Mononuclear cell (primary cell): Measurements from ENCODE around the gene FAM168A. TPM values are rescaled to one million over a fixed set of nuclear protein-coding genes. Genes with fewer than 3 reads are reported as not detected.

ENCODE experiments used
- H3K27me3 ChIP-seq: 2 replicates; pipeline ENCODE4 v1.6.0; 2011; ENCODE audit warnings: low read length, control low read depth; ENCODE audit not compliant: insufficient read depth
- H3K4me1 ChIP-seq: 2 replicates; pipeline ENCODE4 v1.5.1; 2011; ENCODE audit warnings: mild to moderate bottlenecking, low read length, control low read depth; ENCODE audit not compliant: insufficient read depth
- H3K4me3 ChIP-seq: 2 replicates; pipeline ENCODE4 v1.5.1; 2011; ENCODE audit warnings: mild to moderate bottlenecking, low read length, moderate library complexity
- H3K9me3 ChIP-seq: 2 replicates; pipeline ENCODE4 v1.5.1; 2011; ENCODE audit warnings: low read depth, mild to moderate bottlenecking, control low read depth, low read length
- total RNA-seq: library from RNA; depleted of rRNA; stranded (reverse); fragments of >200 nt; gene quantifications from one replicate; pipeline ENCODE4 v1.2.3, GENCODE V29; 2012

Gene FAM168A
- total RNA-seq, 1 donor: 13.2 TPM

DNA sequence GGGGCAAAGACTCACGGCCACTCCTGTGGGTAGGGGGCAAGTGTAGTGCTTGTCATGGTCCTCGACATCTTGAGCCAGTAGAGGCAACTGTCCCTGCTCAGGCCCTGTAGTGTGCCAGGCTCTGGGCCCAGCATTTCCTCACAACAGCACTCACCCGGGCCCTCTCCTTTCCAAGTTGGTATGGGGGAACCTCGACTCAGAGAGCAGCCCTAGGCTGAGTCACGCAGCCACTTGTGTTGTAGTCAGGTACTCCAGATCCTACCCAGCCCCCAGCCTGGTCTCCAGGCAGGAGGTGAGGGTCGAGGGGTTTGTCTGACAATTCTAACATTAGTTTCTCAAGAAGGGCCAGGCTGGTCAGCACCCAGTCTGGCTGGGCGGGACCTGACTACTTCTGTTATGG is 217.6 kb downstream of the FAM168A start:
- H3K9me3 ChIP-seq: no peaks in the 10 kb centered on the region
- peaks cover 90% of the 10 kb centered on the region for H3K4me1 ChIP-seq
- H3K4me3 ChIP-seq: no peak overlapping the region
- H3K27me3 ChIP-seq: no peaks in the 10 kb centered on the region

DNA sequence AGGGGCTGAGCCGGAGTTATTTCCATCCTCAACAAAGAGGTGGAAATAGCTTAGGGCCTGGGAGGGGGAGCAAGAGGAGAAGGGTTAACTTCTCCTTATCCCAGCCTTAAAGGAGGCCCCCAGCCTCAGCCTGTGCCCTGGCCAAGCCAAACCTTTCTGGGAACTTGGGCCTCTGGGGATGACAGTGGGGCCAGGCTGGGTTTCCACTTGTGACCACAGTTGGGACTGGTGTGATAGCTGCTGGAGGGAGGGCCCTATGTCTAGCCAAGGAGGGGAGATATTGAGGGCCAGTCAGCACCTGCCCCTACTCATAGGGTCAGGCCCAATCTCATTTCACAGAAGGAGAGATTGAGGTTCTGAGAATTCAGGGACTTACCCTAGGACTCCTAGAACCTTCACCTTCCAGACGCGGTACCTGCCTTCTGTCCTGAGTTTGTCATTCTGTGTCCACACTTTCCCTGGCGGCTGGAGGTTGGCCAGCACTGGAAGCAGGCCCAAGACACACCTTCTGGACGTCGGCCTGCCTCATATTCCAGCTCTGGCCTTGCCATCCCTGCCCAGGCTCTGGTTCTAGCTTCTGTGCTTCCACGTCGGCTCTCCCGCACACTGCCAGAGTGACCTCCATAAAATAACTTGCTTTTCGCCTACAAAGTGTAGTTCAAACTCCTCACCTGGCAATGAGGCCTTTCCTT is 218.6 kb downstream of the FAM168A start:
- H3K9me3 ChIP-seq: no peaks in the 10 kb centered on the region
- H3K4me3 ChIP-seq: no peak overlapping the region
- H3K27me3 ChIP-seq: no peaks in the 10 kb centered on the region
- peaks cover 82% of the 10 kb centered on the region for H3K4me1 ChIP-seq

DNA sequence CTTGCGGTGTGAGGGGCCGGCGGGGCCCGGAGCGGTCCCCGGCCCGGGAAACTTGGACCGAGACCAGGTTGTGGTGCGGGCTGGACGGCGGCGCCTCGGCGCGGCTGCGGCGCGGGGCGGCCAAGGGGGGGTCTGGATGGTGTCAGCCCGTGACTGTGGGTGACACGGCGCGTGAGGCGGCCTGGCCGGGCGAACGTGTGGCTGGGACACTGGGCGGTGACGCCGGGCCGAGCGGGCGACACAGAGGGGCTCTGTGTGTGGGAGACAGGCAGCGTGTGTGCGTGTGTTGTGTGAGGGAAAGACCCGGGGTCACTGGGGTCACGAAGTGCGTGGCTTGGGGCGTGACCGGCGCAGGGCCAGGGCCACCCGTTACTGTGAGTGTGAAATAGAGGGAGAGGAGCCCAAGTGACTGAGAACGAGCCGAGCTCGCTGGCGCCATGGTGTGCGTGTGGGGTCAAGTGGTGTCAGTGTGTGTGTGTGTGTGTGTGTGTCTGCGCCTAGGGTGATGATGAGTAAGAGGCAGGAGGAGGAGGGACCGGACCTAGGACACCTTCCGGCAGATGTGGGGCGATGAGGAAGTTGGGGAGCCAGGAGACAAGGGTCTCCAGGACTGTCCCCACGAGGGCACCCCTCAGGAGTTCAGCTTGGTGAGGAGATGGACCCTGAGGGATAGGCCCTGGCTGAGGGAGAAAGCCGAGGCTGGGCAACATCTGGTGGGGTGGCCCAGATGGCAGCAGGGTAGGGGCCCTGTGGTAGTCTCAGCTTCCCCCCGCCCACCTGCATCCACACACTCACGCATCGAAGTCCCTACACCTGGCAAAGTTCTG is 220.9 kb downstream of the FAM168A start:
- Histone ChIP-seq H3K27me3 (no peaks in the 10 kb centered on the region), H3K9me3 (no peaks in the 10 kb centered on the region), H3K4me1 (peaks cover 72% of the 10 kb centered on the region), H3K4me3 (peak overlapping the region; percentile 95)

DNA sequence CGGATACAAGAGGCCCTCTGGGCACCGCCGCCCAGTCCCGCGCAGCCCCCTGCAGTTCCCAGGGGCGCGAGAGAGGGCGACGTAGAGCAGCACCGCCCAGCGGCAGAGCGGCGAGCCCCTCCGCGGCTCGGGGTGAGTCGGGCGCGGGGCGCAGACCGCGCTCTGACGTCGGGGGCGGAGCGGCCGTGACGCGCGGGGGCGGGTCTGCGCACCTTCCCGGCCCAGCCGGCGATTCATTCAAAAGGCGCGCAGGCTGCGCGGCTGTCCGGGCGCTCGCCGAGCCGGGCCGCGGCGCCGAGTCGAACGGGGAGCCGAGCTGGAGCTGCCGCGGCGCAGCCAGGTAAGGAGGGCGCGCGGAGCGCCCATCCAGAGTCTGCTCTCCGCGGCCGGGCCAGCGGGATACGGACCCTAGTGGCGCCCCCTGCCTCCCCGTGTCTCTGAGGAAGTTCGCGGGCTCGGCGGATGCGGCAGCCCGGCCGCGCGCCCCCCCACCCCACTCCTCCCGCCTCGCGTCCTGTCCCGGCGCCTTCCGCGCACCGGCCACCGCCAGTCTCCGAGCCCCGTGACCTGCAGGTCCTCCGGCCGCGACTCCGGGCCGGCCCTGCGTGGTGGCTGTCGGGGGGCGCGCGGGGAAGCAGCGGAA is 221.6 kb downstream of the FAM168A start, which contains the start of gene RELT:
TSS of gene RELT (plus strand) at position 240 of the 643 bp plus-strand sequence. CDS start 12,738 bp downstream, outside the sequence.
- Histone ChIP-seq H3K27me3 (no peaks in the 10 kb centered on the region), H3K4me3 (peak within 1 kb of the TSS; percentile 95), H3K9me3 (no peaks in the 10 kb centered on the region), H3K4me1 (peaks cover 69% of the 10 kb centered on the region)

- no peaks in the 10 kb centered on the region for H3K27me3 ChIP-seq
- no peak overlapping the region for H3K4me3 ChIP-seq
- no peaks in the 10 kb centered on the region for H3K9me3 ChIP-seq
- peaks cover 64% of the 10 kb centered on the region for H3K4me1 ChIP-seq
These were observed 222.1 kb downstream of the FAM168A start for GRCh38 chr11:73375830-73376159.

DNA sequence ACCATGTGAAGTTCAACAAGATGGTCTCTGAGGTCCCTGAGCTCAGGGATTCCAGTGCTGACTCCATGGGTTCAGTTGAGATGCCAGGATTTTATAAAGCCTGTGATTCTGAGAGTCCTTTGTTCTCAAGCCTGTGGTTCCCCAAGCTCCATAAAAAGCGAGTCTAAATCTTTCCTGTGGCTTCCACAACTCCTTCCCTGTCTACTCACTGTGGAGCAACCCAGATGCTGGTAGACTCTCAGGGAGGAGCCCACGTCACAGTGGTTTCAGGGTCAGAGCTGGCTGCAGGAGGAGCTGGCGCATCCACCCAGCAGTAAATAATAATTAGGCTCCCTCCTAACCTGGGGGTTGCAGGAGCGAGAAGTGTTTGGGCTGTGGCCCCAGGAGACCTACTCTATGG is 223.8 kb downstream of the FAM168A start:
- H3K9me3 ChIP-seq: no peaks in the 10 kb centered on the region
- peaks cover 48% of the 10 kb centered on the region for H3K4me1 ChIP-seq
- no peaks in the 10 kb centered on the region for H3K27me3 ChIP-seq
- no peak overlapping the region for H3K4me3 ChIP-seq

DNA sequence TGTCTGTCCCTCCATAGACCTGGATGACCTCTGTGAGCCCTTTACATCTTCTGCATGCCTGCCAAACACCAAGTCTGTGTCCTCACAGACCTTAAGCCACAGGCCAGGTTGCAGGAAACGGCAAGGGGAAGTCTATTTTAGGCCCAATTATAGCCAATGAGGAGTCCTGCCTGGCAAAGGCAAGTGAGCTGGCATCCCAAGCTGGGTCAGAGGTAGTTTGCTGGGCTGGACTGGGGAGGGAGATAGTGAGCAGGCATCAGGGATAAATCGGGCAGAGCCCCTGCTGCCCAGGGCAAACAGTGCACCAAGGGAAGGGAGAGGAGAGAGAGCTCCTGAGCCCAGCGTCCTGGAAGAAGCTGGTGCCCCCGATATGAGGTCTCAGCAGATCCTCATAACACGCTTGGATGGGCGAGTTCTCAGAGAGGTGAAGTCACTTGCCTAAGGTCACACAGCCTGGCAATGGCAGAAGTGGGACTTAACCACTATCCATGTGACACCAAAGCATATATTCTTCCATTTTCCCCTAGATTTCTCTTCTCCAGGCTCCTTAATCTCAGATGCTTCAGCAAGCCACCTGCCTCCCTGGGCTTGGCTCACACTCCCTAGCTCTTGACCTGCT is 225.4 kb downstream of the FAM168A start:
- peaks cover 36% of the 10 kb centered on the region for H3K4me1 ChIP-seq

GRCh38 chr11:73367482-73368024 is 230.4 kb downstream of the FAM168A start:
- no peak overlapping the region for H3K4me3 ChIP-seq
- H3K4me1 ChIP-seq: peaks cover 35% of the 10 kb centered on the region
- H3K27me3 ChIP-seq: no peaks in the 10 kb centered on the region
- no peaks in the 10 kb centered on the region for H3K9me3 ChIP-seq

More for the DNA sequence above, 225.4 kb downstream of the FAM168A start:
- no peak overlapping the region for H3K4me3 ChIP-seq
- no peaks in the 10 kb centered on the region for H3K27me3 ChIP-seq
- no peaks in the 10 kb centered on the region for H3K9me3 ChIP-seq

DNA sequence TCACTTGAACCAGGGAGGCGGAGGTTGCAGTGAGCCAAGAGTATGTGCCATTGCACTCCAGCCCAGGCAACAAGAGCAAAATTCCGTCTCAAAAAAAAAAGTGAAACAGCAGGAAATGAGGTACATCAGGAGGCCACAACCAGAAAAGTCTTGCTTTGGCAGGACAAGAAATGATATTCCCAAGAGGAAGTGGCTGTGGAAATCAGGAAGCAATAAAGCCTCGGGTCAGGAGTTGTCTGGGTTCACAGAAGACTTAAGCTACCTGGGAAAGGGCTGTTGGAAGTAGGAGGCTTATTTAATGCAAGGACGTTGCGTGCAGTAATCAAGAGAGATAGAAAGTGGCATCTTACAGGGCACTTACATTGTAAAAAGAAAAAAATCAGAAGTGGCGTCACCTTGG is 231.0 kb downstream of the FAM168A start:
- H3K4me1 ChIP-seq: peaks cover 29% of the 10 kb centered on the region

DNA sequence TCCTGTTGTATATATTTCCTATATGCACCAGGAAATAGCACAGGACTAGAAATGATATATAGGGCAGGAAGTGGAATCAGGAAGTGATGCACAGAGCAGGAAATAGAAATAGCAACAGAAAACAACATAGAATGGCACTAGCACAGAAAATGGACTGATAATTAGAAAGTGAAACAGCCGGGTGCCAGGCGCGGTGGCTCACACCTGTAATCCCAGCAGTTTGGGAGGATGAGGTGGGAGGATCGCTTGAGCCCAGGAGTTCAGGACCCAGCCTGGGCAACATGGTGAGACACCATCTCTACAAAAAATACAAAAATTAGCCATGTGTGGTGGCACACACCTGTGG is 231.7 kb downstream of the FAM168A start:
- no peaks in the 10 kb centered on the region for H3K27me3 ChIP-seq
- H3K4me1 ChIP-seq: peaks cover 25% of the 10 kb centered on the region
- H3K9me3 ChIP-seq: no peaks in the 10 kb centered on the region
- no peak overlapping the region for H3K4me3 ChIP-seq

More for the DNA sequence above, 231.0 kb downstream of the FAM168A start:
- H3K27me3 ChIP-seq: no peaks in the 10 kb centered on the region
- no peaks in the 10 kb centered on the region for H3K9me3 ChIP-seq
- no peak overlapping the region for H3K4me3 ChIP-seq

DNA sequence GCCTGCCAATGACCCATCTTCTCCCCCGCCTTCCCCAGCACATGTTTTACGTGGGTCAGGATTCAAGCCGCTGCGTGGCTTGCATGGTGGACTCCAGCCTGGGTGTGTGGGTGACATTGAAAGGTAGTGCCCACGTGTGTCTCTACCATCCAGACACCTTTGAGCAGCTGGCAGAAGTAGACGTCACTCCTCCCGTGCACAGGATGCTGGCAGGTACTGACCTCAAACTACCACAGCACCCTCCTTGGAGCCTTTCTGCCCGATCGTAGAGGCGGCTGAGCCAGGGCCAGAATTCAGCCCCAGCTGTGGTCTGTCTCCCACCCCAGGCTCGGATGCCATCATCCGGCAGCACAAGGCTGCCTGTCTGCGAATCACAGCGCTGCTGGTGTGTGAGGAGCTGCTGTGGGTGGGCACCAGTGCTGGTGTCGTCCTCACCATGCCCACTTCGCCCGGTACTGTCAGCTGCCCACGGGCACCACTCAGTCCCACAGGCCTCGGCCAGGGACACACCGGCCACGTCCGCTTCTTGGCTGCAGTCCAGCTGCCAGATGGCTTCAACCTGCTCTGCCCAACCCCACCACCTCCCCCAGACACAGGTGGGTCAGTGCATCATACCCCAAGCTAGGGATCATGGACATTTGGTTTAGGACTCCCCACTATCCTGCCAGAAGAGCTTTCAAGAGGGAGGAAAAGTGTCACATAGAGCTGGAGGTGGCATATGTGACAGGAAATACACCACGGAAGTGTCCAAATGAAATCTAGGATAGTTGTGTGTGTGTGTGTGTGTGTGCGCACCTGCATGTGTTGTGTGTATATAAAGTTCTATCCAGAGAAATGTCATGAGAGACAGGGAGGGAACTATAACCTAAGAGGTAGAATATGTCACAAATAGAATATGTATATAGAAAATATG is 232.3 kb downstream of the FAM168A start:
- peaks cover 25% of the 10 kb centered on the region for H3K4me1 ChIP-seq
- H3K9me3 ChIP-seq: no peaks in the 10 kb centered on the region
- H3K4me3 ChIP-seq: no peak overlapping the region
- H3K27me3 ChIP-seq: no peaks in the 10 kb centered on the region

GRCh38 chr11:73363147-73363546 is 234.8 kb downstream of the FAM168A start:
- Histone ChIP-seq H3K27me3 (no peaks in the 10 kb centered on the region), H3K9me3 (no peaks in the 10 kb centered on the region), H3K4me3 (no peak overlapping the region), H3K4me1 (peaks cover 25% of the 10 kb centered on the region)

DNA sequence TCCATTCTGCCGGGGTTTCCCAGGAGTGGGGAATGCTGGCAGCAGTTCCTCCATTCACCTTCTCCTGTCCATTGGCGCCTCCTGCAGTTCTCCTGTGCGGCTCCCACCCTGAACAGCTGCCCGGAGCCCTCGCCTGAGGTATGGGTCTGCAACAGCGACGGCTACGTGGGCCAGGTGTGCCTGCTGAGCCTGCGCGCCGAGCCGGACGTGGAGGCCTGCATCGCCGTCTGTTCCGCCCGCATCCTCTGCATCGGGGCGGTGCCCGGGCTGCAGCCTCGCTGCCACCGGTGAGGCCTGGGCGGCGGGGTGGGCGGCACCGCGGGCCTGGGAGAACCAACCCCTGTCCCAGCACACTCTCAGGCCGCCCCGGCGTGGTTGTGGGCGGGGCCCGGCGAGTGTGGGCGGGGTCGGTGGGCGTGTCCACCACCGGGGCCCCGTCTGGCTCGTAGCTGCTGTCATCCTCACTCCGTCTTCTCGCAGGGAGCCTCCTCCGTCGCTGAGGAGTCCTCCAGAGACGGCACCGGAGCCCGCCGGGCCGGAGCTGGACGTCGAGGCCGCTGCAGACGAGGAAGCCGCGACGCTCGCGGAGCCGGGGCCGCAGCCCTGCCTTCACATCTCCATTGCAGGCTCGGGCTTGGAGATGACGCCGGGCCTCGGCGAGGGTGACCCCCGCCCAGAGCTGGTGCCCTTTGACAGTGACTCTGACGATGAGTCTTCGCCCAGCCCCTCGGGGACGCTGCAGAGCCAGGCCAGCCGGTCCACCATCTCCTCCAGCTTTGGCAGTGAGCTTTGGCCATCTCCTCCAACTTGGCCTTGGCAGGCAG is 235.7 kb downstream of the FAM168A start:
- Histone ChIP-seq H3K4me3 (no peak overlapping the region), H3K27me3 (no peaks in the 10 kb centered on the region), H3K9me3 (no peaks in the 10 kb centered on the region), H3K4me1 (peaks cover 17% of the 10 kb centered on the region)
